Subcutaneous preadipocyte (primary cell): ENCODE measurements around the gene CA10. TPM values are rescaled to one million over a fixed set of nuclear protein-coding genes. Genes with fewer than 3 reads are reported as not detected.

ENCODE experiments used
- total RNA-seq: library from RNA; depleted of rRNA; stranded (reverse); fragments of >200 nt; gene quantifications from 2 replicates; pipeline ENCODE4 v1.2.3, GENCODE V29; 2012

CA10 gene
- total RNA-seq = not detected in 2 replicates

GRCh38 chr17:52158450-52159042 lies at the start of gene CA10:
TSS of gene CA10 (minus strand) at chr17:52158714.

